Vagina (tissue), 2 donors: ENCODE measurements around the gene SLC38A5.
"Not testable (repeated sequence)": the region's sequence is repeated elsewhere in the genome, so short reads cannot be mapped to it uniquely, and the experiment has no call there.

ENCODE experiments used
- POLR2A ChIP-seq, 2 donors: fragments of 450-650 bp; IDR thresholded peaks; one replicate each; pipeline ENCODE4 v1.6.1; 2017; ENCODE audit warnings: antibody characterized with exemption in 2 of 2, mild to moderate bottlenecking in 2 of 2, moderate library complexity in 2 of 2
- TF ChIP-seq, protein P1 (sequence below), 3 experiments: fragments of 450-650 bp in 2 of 3; fragments of 200-600 bp in 1 of 3; sonication (generic) in 1 of 3; IDR thresholded peaks; one replicate each; pipeline ENCODE4 v1.5.1; 2017 to 2019; ENCODE audit warnings: antibody characterized with exemption in 3 of 3, mild to moderate bottlenecking in 2 of 3, moderate library complexity in 2 of 3

DNA sequence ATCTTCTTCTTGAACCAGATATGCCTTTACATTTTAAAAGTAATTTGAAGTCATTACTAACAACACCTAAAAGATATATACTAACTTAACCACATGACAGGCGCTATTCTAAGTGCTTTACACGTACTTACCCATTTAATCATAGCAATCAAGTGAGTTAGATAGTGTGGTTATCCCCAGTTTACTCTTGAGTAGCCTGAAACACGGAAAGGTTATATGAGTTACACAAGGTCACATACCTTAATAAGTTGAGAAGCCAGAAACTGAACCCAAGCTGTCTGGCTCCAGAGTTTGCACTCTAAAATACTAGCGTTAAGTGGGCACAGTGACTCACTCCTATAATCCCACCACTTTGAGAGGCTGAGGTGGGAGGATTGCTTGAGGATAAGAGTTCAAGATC lies 39.9 kb downstream of the SLC38A5 start:
- TF ChIP-seq, protein P1, sequence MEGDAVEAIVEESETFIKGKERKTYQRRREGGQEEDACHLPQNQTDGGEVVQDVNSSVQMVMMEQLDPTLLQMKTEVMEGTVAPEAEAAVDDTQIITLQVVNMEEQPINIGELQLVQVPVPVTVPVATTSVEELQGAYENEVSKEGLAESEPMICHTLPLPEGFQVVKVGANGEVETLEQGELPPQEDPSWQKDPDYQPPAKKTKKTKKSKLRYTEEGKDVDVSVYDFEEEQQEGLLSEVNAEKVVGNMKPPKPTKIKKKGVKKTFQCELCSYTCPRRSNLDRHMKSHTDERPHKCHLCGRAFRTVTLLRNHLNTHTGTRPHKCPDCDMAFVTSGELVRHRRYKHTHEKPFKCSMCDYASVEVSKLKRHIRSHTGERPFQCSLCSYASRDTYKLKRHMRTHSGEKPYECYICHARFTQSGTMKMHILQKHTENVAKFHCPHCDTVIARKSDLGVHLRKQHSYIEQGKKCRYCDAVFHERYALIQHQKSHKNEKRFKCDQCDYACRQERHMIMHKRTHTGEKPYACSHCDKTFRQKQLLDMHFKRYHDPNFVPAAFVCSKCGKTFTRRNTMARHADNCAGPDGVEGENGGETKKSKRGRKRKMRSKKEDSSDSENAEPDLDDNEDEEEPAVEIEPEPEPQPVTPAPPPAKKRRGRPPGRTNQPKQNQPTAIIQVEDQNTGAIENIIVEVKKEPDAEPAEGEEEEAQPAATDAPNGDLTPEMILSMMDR (IDR thresholded peaks at IDR 0.05), result not testable (repeated sequence)
- not testable (repeated sequence) for TF ChIP-seq POLR2A (IDR thresholded peaks at IDR 0.05)
